Natural killer cell (primary cell): ENCODE results near the gene SERPINA10. TPM values are rescaled to one million over a fixed set of nuclear protein-coding genes. Genes with fewer than 3 reads are reported as not detected.
"Not testable (repeated sequence)": the region's sequence is repeated elsewhere in the genome, so short reads cannot be mapped to it uniquely, and the experiment has no call there.

ENCODE experiments used
- ATAC-seq, 3 donors: fragments of 150-1000 bp in 2 of 3; fragments of 200-7000 bp in 1 of 3; cut with Tn5 transposase; 1 replicate in 1 of 3; 2 replicates in 2 of 3; pipeline ENCODE4 v1.10.0; 2021; ENCODE audit warnings: mild to moderate bottlenecking in 2 of 3, moderate library complexity in 2 of 3
- DNase-seq, 2 donors: peaks; one replicate each; pipeline versions ENCODE4 v3.0.0 to v3.0.0-alpha.2; 2013 to 2021; ENCODE audit warnings: mixed read lengths in 1 of 2
- H3K27ac ChIP-seq: one replicate; pipeline ENCODE4 v1.5.1; 2013; ENCODE audit warnings: mild to moderate bottlenecking, low read length
- H3K27me3 ChIP-seq: one replicate; pipeline ENCODE4 v1.6.1; 2013; ENCODE audit warnings: low read length; ENCODE audit not compliant: control insufficient read depth, insufficient read depth
- H3K36me3 ChIP-seq: one replicate; pipeline ENCODE4 v1.6.1; 2013; ENCODE audit warnings: low read length; ENCODE audit not compliant: control insufficient read depth, insufficient read depth
- H3K4me1 ChIP-seq: one replicate; pipeline ENCODE4 v1.6.1; 2013; ENCODE audit warnings: low read length; ENCODE audit not compliant: control insufficient read depth, insufficient read depth
- H3K4me3 ChIP-seq: one replicate; pipeline ENCODE4 v1.5.1; 2013; ENCODE audit warnings: low read length
- H3K9me3 ChIP-seq: one replicate; pipeline ENCODE4 v1.6.1; 2013; ENCODE audit warnings: low read length; ENCODE audit not compliant: control insufficient read depth, insufficient read depth
- H3K27ac Mint-ChIP-seq, 2 donors: one replicate each; pipeline ENCODE4 v1.8.0; 2022; ENCODE audit warnings: mild to moderate bottlenecking in 2 of 2, mixed read lengths in 2 of 2, moderate library complexity in 1 of 2
- H3K27me3 Mint-ChIP-seq, 2 donors: one replicate each; pipeline ENCODE4 v1.8.0; 2022; ENCODE audit warnings: low read depth in 2 of 2, mixed read lengths in 2 of 2
- H3K36me3 Mint-ChIP-seq: one replicate; pipeline ENCODE4 v1.8.0; 2022; ENCODE audit warnings: mixed read lengths
- H3K4me1 Mint-ChIP-seq, 2 donors: one replicate each; pipeline ENCODE4 v1.8.0; 2022; ENCODE audit warnings: mixed read lengths in 2 of 2
- H3K4me3 Mint-ChIP-seq: one replicate; pipeline ENCODE4 v1.8.0; 2022; ENCODE audit warnings: mild to moderate bottlenecking, moderate library complexity, mixed read lengths
- H3K9me3 Mint-ChIP-seq, 2 donors: one replicate each; pipeline ENCODE4 v1.8.0; 2022; ENCODE audit warnings: mixed read lengths in 2 of 2
- CTCF ChIP-seq: fragments of 200-600 bp; IDR thresholded peaks from one replicate; pipeline ENCODE4 v1.8.0; 2022; ENCODE audit warnings: antibody characterized with exemption
- whole genome bisulfite sequencing: methylation state at CpG from one replicate; pipeline ENCODE4 v1.1.7; 2013; ENCODE audit warnings: missing lambda C conversion rate; ENCODE audit not compliant: insufficient coverage; 5-methylcytosine and 5-hydroxymethylcytosine counted together
- intact Hi-C: fragments of 100-400 bp; cut with micrococcal nuclease; formaldehyde crosslinking; loops from one replicate; pipeline ENCODE4 v1.14.2; 2022
- total RNA-seq, 4 donors: library from RNA; stranded (reverse); fragments of 120-200 nt in 1 of 4; gene quantifications; one replicate each; pipeline versions ENCODE4 v1.2.3 to v1.2.4, GENCODE V29; 2013 to 2022

The SERPINA10 gene
- total RNA-seq, 3 donors from 2014 or later (not counting 1 experiment from before 2014, with no cell fraction given), result not detected

DNA sequence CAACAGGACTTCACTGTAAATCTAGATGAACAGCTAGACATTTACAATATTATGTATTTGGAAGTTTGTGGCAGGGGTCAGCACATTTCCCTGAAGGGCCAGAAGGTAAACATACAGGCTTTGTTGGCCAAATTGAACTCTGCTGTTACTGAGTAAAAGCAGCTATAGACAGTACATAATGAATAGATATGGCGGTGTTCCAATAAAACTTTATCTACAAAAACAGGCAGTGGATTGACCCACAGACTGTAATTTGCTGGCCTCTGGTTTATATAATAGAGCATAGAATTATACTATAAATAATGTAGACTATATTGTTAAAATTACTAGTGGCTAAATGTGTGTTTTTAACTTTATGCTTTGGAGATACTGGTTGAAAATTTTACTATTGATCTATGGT, 25.7 kb downstream of the SERPINA10 start:
- DNase-seq, result no peak
- H3K27me3 Mint-ChIP-seq, result peaks cover 25 to 42% of the 10 kb centered on the region in 2 donors
- H3K9me3 Mint-ChIP-seq, result peaks cover 2 to 9% of the 10 kb centered on the region in 2 donors
- H3K4me3 ChIP-seq, result no peak overlapping the region
- H3K36me3 ChIP-seq, result no peaks in the 10 kb centered on the region
- H3K9me3 ChIP-seq, result no peaks in the 10 kb centered on the region
- WGBS, result no CpG with 5 or more reads among the region's 1 CpG
- no peak for TF ChIP-seq CTCF
- no peaks in the 10 kb centered on the region for H3K4me1 Mint-ChIP-seq
- peaks cover 9% of the 10 kb centered on the region for H3K36me3 Mint-ChIP-seq
- intact Hi-C loops, result no loop called here
- H3K27ac Mint-ChIP-seq, result no peak overlapping the region
- H3K4me3 Mint-ChIP-seq, result no peak overlapping the region
- H3K27ac ChIP-seq, result no peak overlapping the region
- no peaks in the 10 kb centered on the region for H3K4me1 ChIP-seq
- H3K27me3 ChIP-seq, result no peaks in the 10 kb centered on the region
- no peak for ATAC-seq

GRCh38 chr14:94264195-94264594, 28.9 kb downstream of the SERPINA10 start:
- H3K9me3 ChIP-seq, H3K4me1 ChIP-seq, H3K4me1 Mint-ChIP-seq, H3K27ac Mint-ChIP-seq, H3K4me3 ChIP-seq, H3K27me3 ChIP-seq, intact Hi-C loops, H3K4me3 Mint-ChIP-seq, DNase-seq, ATAC-seq, H3K27ac ChIP-seq, H3K36me3 ChIP-seq: not testable (repeated sequence)
- WGBS, result 46% methylated on average over 2 of the region's 3 CpGs
- peaks cover 14% of the 10 kb centered on the region for H3K36me3 Mint-ChIP-seq
- H3K9me3 Mint-ChIP-seq, result peaks cover 2 to 11% of the 10 kb centered on the region in 2 donors
- H3K27me3 Mint-ChIP-seq, result peaks cover 24 to 43% of the 10 kb centered on the region in 2 donors

DNA sequence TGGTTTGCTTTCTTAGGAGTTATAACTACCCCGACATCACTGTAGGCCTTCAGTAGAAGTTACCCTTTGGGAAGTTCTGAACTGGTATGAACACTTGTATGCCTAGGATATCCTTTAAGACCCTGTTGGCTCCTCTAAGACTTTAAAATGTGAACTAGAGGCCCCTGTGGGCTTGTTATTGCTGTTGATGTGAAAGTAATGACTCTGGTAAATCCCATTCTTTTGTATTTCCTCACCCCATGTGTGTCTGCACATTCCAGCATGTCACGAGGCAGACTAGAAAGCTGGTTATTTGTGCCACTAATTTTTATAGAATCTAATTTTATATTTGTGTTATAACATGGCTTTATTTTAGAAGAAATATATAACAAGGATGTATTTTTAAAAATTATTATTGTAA, 48.9 kb downstream of the SERPINA10 start:
- peaks cover 10 to 11% of the 10 kb centered on the region in 2 donors for H3K27me3 Mint-ChIP-seq

DNA sequence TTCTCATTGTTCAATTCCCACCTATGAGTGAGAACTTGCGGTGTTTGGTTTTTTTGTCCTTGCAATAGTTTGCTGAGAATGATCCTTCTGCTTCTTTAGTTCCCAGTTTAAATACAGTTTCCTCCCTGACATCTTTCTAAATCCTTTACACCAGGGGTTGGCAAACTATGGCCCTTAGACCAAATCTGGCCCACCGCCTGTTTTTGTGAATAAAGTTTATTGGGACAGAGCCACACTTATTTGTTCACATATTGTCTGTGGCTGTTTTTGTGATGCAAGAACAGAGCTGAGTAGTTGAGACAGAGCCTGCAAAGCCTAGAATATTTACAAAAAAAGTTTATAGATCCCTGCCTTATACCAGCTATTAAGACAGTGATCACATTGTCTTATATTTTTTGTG, 53.7 kb downstream of the SERPINA10 start:
- 89% methylated on average over 1 of the region's 2 CpGs for WGBS
- Mint-ChIP-seq H3K27me3 (peaks cover 0 to 6% of the 10 kb centered on the region in 2 donors), H3K4me1 (no peaks in the 10 kb centered on the region), H3K27ac (no peak overlapping the region), H3K4me3 (no peak overlapping the region), H3K36me3 (no peaks in the 10 kb centered on the region), H3K9me3 (no peaks in the 10 kb centered on the region)
- Histone ChIP-seq H3K27me3 (peaks cover 2% of the 10 kb centered on the region), H3K27ac (no peak overlapping the region), H3K9me3 (no peaks in the 10 kb centered on the region), H3K4me1 (no peaks in the 10 kb centered on the region), H3K36me3 (no peaks in the 10 kb centered on the region), H3K4me3 (no peak overlapping the region)
- DNase-seq (no peak), ATAC-seq (no peak)
- intact Hi-C loops, result no loop called here
- no peak for TF ChIP-seq CTCF

More for the DNA sequence above, 48.9 kb downstream of the SERPINA10 start:
- H3K36me3 Mint-ChIP-seq, result no peaks in the 10 kb centered on the region
- Histone ChIP-seq H3K4me3 (no peak overlapping the region), H3K27ac (no peak overlapping the region), H3K4me1 (no peaks in the 10 kb centered on the region), H3K27me3 (peaks cover 4% of the 10 kb centered on the region), H3K9me3 (no peaks in the 10 kb centered on the region), H3K36me3 (no peaks in the 10 kb centered on the region)
- ATAC-seq, result no peak
- 70% methylated on average over 2 of the region's 2 CpGs for WGBS
- no peak overlapping the region for H3K27ac Mint-ChIP-seq
- no peak overlapping the region for H3K4me3 Mint-ChIP-seq
- DNase-seq, result no peak
- no peaks in the 10 kb centered on the region for H3K9me3 Mint-ChIP-seq
- H3K4me1 Mint-ChIP-seq, result no peaks in the 10 kb centered on the region
- intact Hi-C loops, result no loop called here
- no peak for TF ChIP-seq CTCF
